ENCODE results near the gene NLRC5.

NLRC5 gene

DNA sequence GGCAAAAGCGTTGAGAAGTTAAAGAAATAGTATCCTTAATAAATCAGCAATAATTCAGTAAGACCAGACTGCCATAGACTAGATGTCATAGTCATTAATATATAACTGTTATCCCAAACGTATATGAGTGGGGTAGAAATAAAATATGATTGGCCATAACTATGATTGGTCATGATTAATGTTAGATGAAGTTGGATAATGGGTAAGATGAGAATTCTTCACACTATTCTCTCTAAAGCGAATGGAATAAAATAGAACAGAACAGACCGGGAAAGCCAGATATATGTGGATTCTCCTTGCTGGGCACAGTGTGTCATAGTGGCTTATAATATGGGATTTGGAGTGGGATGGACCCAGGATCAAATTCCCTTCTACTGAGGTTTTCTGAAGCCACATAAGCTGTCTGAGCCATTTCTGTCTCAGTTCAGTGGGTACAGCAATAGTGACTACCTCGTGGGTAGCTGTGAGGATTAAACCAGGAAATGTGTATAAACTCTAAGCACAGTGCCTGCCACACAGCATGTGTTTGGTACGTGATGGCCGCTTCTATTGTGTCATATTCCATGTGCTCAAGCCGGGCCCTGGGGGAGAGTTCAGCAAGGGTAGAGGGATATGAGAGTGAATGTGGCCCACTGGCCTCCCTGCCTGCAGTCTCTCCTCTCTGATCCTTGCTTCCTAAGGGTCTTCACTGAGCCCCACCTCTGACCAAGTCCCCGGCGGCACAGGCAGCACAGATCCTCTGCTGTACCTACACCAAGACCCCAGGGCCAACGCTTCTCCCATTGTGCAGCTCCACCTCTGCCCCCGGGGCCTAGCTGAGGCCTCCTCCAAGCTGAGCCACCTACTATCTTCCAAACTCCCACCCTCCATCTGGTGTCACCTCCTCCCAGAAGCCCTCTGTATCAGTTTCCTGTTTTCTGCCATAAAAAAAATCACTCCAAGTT is 23.9 kb upstream of the NLRC5 start:
- ChIA-PET CTCF (interaction anchor here (0.6 to 3.4 kb wide), 30 partner anchors 8 to 1308 kb away, joined by 3 to 24 read pairs (median 4); partner anchors contain the start of gene NLRC5), POLR2A (interaction anchor here (0.8 to 1.1 kb wide), 2 partner anchors 34 to 82 kb away, joined by 3 read pairs; no protein-coding TSS in a partner anchor)
- Histone ChIP-seq H3K27ac (ENCODE audit: extremely low read depth, low read depth, low read length) (no peak overlapping the region), H3K4me1 (ENCODE audit: control insufficient read depth, insufficient read depth, low read length) (no peaks in the 10 kb centered on the region), H3K4me3 (ENCODE audit: low read depth, low read length) (no peak overlapping the region), H3K9me3 (ENCODE audit: control insufficient read depth, insufficient read depth, low read depth, low read length) (no peaks in the 10 kb centered on the region), H3K36me3 (ENCODE audit: control insufficient read depth in 2 of 2, insufficient read depth in 1 of 2, low read length in 2 of 2) (no peaks in the 10 kb centered on the region)
- TF ChIP-seq ZNF621 (tag by site-specific recombination; IDR thresholded peaks at IDR 0.05) (no peak), ZFHX2 (tag by site-specific recombination; conservative IDR thresholded peaks at IDR 0.05) (0 out of 2 replicates have a peak, but pooled peaks have one; percentile 17), EGR2 (tag by site-specific recombination; IDR thresholded peaks at IDR 0.05; ENCODE audit: low read depth) (0 out of 2 replicates have a peak, but pooled peaks have one; percentile 27)

GRCh38 chr16:56966093-56966475 is 23.3 kb upstream of the NLRC5 start:
- no peak overlapping the region for H3K27ac ChIP-seq (ENCODE audit: extremely low read depth, low read depth, low read length)
- H3K4me3 ChIP-seq (ENCODE audit: low read depth, low read length), result no peak overlapping the region
- no peaks in the 10 kb centered on the region for H3K36me3 ChIP-seq (ENCODE audit: control insufficient read depth in 2 of 2, insufficient read depth in 1 of 2, low read length in 2 of 2)
- TF ChIP-seq ZNF600 (tag by site-specific recombination; IDR thresholded peaks at IDR 0.05) (no peak), GLI4 (tag by site-specific recombination; IDR thresholded peaks at IDR 0.05) (no peak), ZBTB1 (tag by site-specific recombination; IDR thresholded peaks at IDR 0.05) (no peak), ZNF747 (tag by site-specific recombination; IDR thresholded peaks at IDR 0.05) (no peak), ZNF391 (tag by site-specific recombination; IDR thresholded peaks at IDR 0.05; ENCODE audit: borderline replicate concordance, low read depth) (no peak), ZNF626 (tag by site-specific recombination; IDR thresholded peaks at IDR 0.05) (no peak), ZNF560 (tag by site-specific recombination; IDR thresholded peaks at IDR 0.05; ENCODE audit: borderline replicate concordance) (no peak), SALL2 (tag by site-specific recombination; IDR thresholded peaks at IDR 0.05; ENCODE audit: borderline replicate concordance) (no peak), ZNF785 (tag by site-specific recombination; IDR thresholded peaks at IDR 0.05) (no peak), ZNF311 (tag by site-specific recombination; IDR thresholded peaks at IDR 0.05; ENCODE audit: borderline replicate concordance) (no peak), ZNF473 (tag by site-specific recombination; IDR thresholded peaks at IDR 0.05) (no peak), EGR2 (tag by site-specific recombination; IDR thresholded peaks at IDR 0.05; ENCODE audit: low read depth) (no peak), ZNF133 (tag by site-specific recombination; IDR thresholded peaks at IDR 0.05) (no peak)
- TF ChIP-seq, protein P1, sequence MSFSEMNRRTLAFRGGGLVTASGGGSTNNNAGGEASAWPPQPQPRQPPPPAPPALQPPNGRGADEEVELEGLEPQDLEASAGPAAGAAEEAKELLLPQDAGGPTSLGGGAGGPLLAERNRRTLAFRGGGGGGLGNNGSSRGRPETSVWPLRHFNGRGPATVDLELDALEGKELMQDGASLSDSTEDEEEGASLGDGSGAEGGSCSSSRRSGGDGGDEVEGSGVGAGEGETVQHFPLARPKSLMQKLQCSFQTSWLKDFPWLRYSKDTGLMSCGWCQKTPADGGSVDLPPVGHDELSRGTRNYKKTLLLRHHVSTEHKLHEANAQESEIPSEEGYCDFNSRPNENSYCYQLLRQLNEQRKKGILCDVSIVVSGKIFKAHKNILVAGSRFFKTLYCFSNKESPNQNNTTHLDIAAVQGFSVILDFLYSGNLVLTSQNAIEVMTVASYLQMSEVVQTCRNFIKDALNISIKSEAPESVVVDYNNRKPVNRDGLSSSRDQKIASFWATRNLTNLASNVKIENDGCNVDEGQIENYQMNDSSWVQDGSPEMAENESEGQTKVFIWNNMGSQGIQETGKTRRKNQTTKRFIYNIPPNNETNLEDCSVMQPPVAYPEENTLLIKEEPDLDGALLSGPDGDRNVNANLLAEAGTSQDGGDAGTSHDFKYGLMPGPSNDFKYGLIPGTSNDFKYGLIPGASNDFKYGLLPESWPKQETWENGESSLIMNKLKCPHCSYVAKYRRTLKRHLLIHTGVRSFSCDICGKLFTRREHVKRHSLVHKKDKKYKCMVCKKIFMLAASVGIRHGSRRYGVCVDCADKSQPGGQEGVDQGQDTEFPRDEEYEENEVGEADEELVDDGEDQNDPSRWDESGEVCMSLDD (tag by site-specific recombination; IDR thresholded peaks at IDR 0.05), result no peak
- TF ChIP-seq, protein P2, sequence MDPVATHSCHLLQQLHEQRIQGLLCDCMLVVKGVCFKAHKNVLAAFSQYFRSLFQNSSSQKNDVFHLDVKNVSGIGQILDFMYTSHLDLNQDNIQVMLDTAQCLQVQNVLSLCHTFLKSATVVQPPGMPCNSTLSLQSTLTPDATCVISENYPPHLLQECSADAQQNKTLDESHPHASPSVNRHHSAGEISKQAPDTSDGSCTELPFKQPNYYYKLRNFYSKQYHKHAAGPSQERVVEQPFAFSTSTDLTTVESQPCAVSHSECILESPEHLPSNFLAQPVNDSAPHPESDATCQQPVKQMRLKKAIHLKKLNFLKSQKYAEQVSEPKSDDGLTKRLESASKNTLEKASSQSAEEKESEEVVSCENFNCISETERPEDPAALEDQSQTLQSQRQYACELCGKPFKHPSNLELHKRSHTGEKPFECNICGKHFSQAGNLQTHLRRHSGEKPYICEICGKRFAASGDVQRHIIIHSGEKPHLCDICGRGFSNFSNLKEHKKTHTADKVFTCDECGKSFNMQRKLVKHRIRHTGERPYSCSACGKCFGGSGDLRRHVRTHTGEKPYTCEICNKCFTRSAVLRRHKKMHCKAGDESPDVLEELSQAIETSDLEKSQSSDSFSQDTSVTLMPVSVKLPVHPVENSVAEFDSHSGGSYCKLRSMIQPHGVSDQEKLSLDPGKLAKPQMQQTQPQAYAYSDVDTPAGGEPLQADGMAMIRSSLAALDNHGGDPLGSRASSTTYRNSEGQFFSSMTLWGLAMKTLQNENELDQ (tag by site-specific recombination; IDR thresholded peaks at IDR 0.05; ENCODE audit: low read depth), result no peak
- ChIA-PET CTCF (interaction anchor here (0.6 to 3.4 kb wide), 10 partner anchors 9 to 1309 kb away, joined by 3 to 24 read pairs (median 4); partner anchors contain the start of gene NLRC5), POLR2A (no interaction called here)
- H3K4me1 ChIP-seq (ENCODE audit: control insufficient read depth, insufficient read depth, low read length), result no peaks in the 10 kb centered on the region
- H3K9me3 ChIP-seq (ENCODE audit: control insufficient read depth, insufficient read depth, low read depth, low read length), result no peaks in the 10 kb centered on the region
